Thoracic aorta (tissue), 2 donors: ENCODE results near the gene CLASRP. TPM values are rescaled to one million over a fixed set of nuclear protein-coding genes. Genes with fewer than 3 reads are reported as not detected.

ENCODE experiments used
- ATAC-seq: fragments of 150-250 bp; one replicate; pipeline ENCODE4 v1.8.0; 2017; ENCODE audit warnings: low read depth; ENCODE audit not compliant: insufficient number of reproducible peaks, low FRiP score
- DNase-seq: peaks from one replicate; pipeline ENCODE4 v3.0.0-alpha.2; 2020; ENCODE audit warnings: low spot score
- H3K27ac ChIP-seq, 2 donors: fragments of 200-600 bp; sonication (generic); 1 replicate in 1 of 2; 2 replicates in 1 of 2; pipeline ENCODE4 v1.5.1; 2016; ENCODE audit warnings: mild to moderate bottlenecking in 2 of 2, moderate library complexity in 2 of 2
- H3K27me3 ChIP-seq: fragments of 200-600 bp; sonication (generic); replicated peaks from 2 replicates; pipeline ENCODE4 v1.6.0; 2016; ENCODE audit warnings: mild to moderate bottlenecking; ENCODE audit not compliant: insufficient read depth
- H3K36me3 ChIP-seq: fragments of 200-600 bp; sonication (generic); one replicate; pipeline ENCODE4 v1.5.1; 2016
- H3K4me1 ChIP-seq, 2 donors: fragments of 200-600 bp; sonication (generic); 1 replicate in 1 of 2; 2 replicates in 1 of 2; pipeline versions ENCODE4 v1.5.1 to v1.6.0; 2016; ENCODE audit warnings: low read depth in 2 of 2, mild to moderate bottlenecking in 1 of 2; ENCODE audit not compliant: control insufficient read depth in 1 of 2
- H3K4me3 ChIP-seq: fragments of 200-600 bp; sonication (generic); 2 replicates; pipeline ENCODE4 v1.5.1; 2016; ENCODE audit warnings: mild to moderate bottlenecking
- H3K9me3 ChIP-seq: fragments of 200-600 bp; sonication (generic); 2 replicates; pipeline ENCODE4 v1.5.1; 2016
- CTCF ChIP-seq: fragments of 200-600 bp; sonication (generic); IDR thresholded peaks from one replicate; pipeline ENCODE4 v1.5.1; 2019; ENCODE audit warnings: antibody characterized with exemption
- total RNA-seq, 2 donors: library from RNA; depleted of rRNA; stranded (reverse); fragments of >200 nt; gene quantifications; one replicate each; pipeline versions ENCODE4 v1.1.0 to v1.2.3, GENCODE V29; 2016

Gene CLASRP, protein sequence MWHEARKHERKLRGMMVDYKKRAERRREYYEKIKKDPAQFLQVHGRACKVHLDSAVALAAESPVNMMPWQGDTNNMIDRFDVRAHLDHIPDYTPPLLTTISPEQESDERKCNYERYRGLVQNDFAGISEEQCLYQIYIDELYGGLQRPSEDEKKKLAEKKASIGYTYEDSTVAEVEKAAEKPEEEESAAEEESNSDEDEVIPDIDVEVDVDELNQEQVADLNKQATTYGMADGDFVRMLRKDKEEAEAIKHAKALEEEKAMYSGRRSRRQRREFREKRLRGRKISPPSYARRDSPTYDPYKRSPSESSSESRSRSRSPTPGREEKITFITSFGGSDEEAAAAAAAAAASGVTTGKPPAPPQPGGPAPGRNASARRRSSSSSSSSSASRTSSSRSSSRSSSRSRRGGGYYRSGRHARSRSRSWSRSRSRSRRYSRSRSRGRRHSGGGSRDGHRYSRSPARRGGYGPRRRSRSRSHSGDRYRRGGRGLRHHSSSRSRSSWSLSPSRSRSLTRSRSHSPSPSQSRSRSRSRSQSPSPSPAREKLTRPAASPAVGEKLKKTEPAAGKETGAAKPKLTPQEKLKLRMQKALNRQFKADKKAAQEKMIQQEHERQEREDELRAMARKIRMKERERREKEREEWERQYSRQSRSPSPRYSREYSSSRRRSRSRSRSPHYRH
- total RNA-seq: 100 to 1,000 TPM; 119 to 300 TPM

GRCh38 chr19:45038931-45039893, at the start of gene CLASRP:
Gene CLASRP, plus strand, starts transcription at chr19:45039045. Its CDS starts 1,168 bp downstream, at chr19:45040213.
- Histone ChIP-seq H3K36me3 (peaks cover 39% of the 10 kb centered on the region), H3K27me3 (no peaks in the 10 kb centered on the region), H3K4me1 (peaks cover 24 to 35% of the 10 kb centered on the region in 2 donors), H3K4me3 (peak within 1 kb of the TSS; percentile 91), H3K27ac (peak within 1 kb of the TSS; percentile 92 to 98), H3K9me3 (no peaks in the 10 kb centered on the region)
- TF ChIP-seq CTCF: no peak
- DNase-seq: peak; percentile 76
- ATAC-seq: peak; percentile 75

- H3K36me3 ChIP-seq: peaks cover 47% of the 10 kb centered on the region
- TF ChIP-seq CTCF: no peak
- no peak for DNase-seq
Measured at GRCh38 chr19:44990459-44990858, 48.4 kb upstream of the CLASRP start.

DNA sequence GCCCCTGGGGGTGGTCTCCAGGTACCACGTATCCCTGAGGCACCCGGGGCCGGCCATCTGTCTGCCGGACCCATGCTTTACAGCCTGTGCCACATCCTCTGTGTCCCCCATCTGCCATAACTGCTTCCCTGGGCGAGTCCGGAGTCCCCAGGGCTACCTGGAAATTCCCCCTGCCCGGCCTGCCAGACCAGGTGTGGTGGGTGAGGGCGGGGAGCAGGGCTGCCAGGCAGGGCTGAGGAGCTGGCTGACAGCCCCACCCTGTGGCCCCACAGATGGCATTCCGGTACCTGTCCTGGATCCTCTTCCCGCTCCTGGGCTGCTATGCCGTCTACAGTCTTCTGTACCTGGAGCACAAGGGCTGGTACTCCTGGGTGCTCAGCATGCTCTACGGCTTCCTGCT, 47.9 kb upstream of the CLASRP start:
- H3K4me3 ChIP-seq: no peak overlapping the region
- no peaks in the 10 kb centered on the region for H3K27me3 ChIP-seq
- ATAC-seq: no peak
- H3K36me3 ChIP-seq: peaks cover 45% of the 10 kb centered on the region
- no peak for DNase-seq
- no peaks in the 10 kb centered on the region for H3K4me1 ChIP-seq
- no peaks in the 10 kb centered on the region for H3K9me3 ChIP-seq
- no peak overlapping the region for H3K27ac ChIP-seq
- TF ChIP-seq CTCF: no peak

More at GRCh38 chr19:44990459-44990858, 48.4 kb upstream of the CLASRP start:
- Histone ChIP-seq H3K27me3 (no peaks in the 10 kb centered on the region), H3K4me3 (no peak overlapping the region), H3K27ac (no peak overlapping the region), H3K4me1 (no peaks in the 10 kb centered on the region), H3K9me3 (no peaks in the 10 kb centered on the region)
- no peak for ATAC-seq

DNA sequence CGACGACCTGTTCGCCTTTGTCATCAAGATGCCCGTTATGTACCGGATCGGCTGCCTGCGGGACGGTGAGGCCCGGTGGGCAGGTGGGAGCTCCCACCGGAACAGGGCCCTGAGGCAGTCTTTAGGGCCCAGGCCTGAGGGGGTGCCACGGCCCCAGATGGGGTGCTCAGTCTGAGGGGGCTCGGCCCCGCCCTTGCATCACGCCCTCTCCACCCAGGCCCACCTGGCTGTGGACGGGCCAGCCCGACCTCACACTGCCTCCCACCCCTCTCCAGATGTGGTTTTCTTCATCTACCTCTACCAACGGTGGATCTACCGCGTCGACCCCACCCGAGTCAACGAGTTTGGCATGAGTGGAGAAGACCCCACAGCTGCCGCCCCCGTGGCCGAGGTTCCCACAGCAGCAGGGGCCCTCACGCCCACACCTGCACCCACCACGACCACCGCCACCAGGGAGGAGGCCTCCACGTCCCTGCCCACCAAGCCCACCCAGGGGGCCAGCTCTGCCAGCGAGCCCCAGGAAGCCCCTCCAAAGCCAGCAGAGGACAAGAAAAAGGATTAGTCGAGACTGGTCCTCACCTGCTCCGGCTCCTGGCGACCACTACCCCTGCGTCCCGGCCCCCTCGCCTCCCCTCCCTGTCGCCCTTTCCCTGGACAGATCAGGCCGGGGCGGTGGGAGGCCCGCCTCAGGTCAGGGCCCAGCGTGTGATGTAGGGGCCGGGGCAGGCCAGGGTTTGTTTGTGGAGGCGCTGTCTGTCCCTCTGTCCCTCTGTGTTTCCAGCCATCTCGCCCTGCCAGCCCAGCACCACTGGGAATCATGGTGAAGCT, 46.3 kb upstream of the CLASRP start:
- no peak overlapping the region for H3K4me3 ChIP-seq
- no peaks in the 10 kb centered on the region for H3K4me1 ChIP-seq
- TF ChIP-seq CTCF: no peak
- H3K27me3 ChIP-seq: no peaks in the 10 kb centered on the region
- H3K36me3 ChIP-seq: peaks cover 32% of the 10 kb centered on the region
- no peak overlapping the region for H3K27ac ChIP-seq
- no peaks in the 10 kb centered on the region for H3K9me3 ChIP-seq
- no peak for DNase-seq
- ATAC-seq: no peak
